NCI-H1092 treated with DMSO at 0.1 percent for 48 hours (cell line): ENCODE results near the gene YES1.
"Not testable (repeated sequence)": the region's sequence is repeated elsewhere in the genome, so short reads cannot be mapped to it uniquely, and the experiment has no call there.

Source experiments
- DNase-seq: peaks from one replicate; lab custom pipeline; 2025; lab: John Stamatoyannopoulos, UW

YES1 gene

DNA sequence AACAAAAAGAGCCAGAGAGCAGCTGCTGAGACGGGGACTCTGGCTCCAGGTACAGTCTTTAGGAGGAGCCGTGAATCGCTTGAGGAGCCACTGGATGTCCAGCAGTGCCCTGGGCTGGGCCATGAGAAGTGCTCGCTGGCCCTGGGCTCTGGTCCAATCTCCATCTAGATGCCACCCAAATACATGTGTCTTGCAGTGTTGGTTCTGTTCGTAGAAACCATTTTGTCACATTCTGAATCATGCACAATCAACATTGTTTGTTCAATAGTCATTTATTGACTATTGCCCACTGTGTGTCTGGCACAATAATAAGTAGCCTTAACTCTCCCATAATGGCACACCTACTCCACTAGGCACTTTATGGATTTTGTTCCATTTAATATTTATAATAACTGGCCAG is 128.5 kb downstream of the YES1 start:
- no peak for DNase-seq

GRCh38 chr18:682833-683232 is 129.2 kb downstream of the YES1 start:
- no peak for DNase-seq

DNA sequence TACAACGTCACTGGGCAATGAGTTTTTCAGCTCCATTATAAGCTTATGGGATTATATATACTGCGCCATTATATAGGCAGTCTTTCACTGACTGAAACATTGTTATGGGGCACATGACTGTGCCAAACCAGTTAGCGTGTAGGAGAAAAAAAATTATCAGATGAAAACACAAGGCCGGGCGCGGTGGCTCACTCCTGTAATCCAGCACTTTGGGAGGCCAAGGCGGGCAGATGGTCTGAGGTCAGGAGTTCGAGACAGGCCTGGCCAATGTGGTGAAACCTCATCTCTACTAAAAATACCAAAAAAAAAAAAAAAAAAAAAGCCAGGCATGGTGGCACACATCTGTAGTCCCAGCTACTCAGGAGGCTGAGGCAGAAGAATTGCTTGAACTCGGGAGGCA is 129.6 kb downstream of the YES1 start:
- DNase-seq, result not testable (repeated sequence)

- no peak for DNase-seq
These were observed 130.1 kb downstream of the YES1 start for GRCh38 chr18:681985-682384.

DNA sequence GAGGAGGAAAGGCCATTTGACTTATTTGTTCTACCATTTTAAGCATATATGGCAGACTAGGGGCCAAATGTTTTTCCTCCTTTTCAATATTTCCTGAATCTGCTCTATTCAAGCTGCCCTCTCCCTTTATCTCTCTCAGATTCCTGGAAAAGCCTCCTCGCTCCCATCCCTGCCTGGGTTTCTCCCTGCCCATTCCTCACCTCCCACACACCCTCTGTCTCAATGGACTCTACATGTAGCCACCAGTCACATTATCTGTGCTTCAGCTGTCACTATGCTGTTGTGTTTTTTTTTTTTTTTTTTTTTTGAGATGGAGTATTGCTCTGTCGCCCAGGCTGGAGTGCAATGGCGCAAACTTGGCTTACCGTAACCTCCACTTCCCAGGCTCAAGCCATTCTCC is 131.7 kb downstream of the YES1 start:
- DNase-seq, result no peak

DNA sequence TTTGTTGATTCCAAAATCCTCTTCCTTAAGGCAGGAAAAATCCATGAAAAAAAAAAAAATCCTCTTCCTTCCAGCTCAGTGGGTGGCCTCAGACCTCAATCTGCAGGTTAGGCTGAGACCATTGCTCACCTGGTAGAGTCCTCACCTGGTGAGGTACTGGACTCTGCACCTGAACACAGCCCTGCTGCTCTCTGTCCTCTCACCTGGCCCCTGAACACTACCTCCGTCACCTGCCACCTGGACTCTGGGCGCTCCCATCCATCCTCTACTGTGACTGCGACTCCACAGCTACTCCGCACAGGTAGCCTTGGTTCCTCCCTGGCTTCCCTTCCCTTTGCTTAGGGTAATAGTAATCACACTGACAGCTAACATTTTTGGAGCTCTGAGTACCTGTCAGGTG is 132.5 kb downstream of the YES1 start:
- DNase-seq, result no peak

GRCh38 chr18:678482-679182 is 133.4 kb downstream of the YES1 start:
- DNase-seq, result no peak

- DNase-seq, result no peak
These were observed 134.1 kb downstream of the YES1 start for GRCh38 chr18:677951-678381.

GRCh38 chr18:677145-677544 is 134.9 kb downstream of the YES1 start:
- DNase-seq, result no peak

- DNase-seq, result no peak
These were observed 135.3 kb downstream of the YES1 start for GRCh38 chr18:676736-677135.

DNA sequence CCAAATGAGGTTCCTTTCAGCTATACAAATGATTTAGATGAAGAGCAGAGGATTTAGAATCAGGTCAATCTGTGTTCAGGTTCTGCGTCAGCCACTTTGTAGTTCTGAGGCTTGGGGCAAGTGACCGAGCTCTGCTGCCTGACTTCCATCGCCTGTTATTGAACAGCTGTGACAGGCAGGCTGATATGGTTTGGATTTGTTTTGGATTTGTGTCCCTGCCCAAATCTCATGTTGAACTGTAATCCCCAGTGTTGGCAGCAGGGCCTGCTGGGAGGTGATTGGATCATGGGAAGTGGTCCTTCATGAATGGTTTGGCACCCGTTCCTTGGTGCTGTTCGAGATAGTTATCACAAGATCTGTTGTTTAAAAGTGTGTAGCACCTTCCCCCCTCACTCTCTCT is 136.0 kb downstream of the YES1 start:
- no peak for DNase-seq

- no peak for DNase-seq
These were observed 136.7 kb downstream of the YES1 start for GRCh38 chr18:675307-675706.

DNA sequence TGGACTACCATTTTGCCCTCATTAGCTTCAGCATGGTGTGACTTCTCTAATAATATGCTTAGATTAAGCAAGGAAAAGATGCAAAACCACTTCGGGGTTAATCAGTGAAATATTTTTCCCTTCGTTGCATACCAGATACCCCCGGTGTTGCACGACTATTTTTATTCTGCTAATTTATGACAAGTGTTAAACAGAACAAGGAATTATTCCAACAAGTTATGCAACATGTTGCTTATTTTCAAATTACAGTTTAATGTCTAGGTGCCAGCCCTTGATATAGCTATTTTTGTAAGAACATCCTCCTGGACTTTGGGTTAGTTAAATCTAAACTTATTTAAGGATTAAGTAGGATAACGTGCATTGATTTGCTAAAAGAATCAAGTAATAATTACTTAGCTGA is 138.3 kb downstream of the YES1 start:
- DNase-seq, result no peak

DNA sequence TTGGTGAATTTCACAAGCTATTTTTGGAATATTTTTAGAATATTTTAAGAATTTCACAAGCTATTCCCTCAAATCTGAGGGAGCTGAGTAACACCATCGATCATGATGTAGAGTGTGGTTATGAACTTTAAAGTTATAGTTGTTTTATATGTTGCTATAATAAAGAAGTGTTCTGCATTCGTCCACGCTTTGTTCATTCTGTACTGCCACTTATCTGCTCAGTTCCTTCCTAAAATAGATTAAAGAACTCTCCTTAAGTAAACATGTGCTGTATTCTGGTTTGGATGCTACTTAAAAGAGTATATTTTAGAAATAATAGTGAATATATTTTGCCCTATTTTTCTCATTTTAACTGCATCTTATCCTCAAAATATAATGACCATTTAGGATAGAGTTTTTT is 138.7 kb downstream of the YES1 start:
- no peak for DNase-seq
